Spleen (tissue), 11 donors: ENCODE results near the gene SLC7A4. TPM values are rescaled to one million over a fixed set of nuclear protein-coding genes. Genes with fewer than 3 reads are reported as not detected.
"Not testable (repeated sequence)": the region's sequence is repeated elsewhere in the genome, so short reads cannot be mapped to it uniquely, and the experiment has no call there.

Experiments
- DNase-seq: peaks from one replicate; pipeline ENCODE4 v3.0.0-alpha.2; 2020
- H3K27ac ChIP-seq, 8 donors: fragments of 200-600 bp; sonication (generic) in 7 of 8; 1 replicate in 4 of 8; 2 replicates in 4 of 8; pipeline versions ENCODE4 v1.5.0 to v1.8.0; 2016 to 2021; ENCODE audit warnings: inconsistent platforms in 4 of 8, mild to moderate bottlenecking in 4 of 8, moderate library complexity in 1 of 8
- H3K27me3 ChIP-seq, 7 donors: fragments of 200-600 bp; sonication (generic) in 6 of 7; replicated peaks in 1 of 7; 1 replicate in 4 of 7; 2 replicates in 3 of 7; pipeline versions ENCODE4 v1.5.0 to v1.8.0; 2016 to 2021; ENCODE audit warnings: inconsistent platforms in 3 of 7, mild to moderate bottlenecking in 1 of 7
- H3K36me3 ChIP-seq, 6 donors: fragments of 200-600 bp; sonication (generic) in 5 of 6; 1 replicate in 4 of 6; 2 replicates in 2 of 6; pipeline versions ENCODE4 v1.5.0 to v1.8.0; 2016 to 2021; ENCODE audit warnings: inconsistent platforms in 2 of 6
- H3K4me1 ChIP-seq, 6 donors: fragments of 200-600 bp; sonication (generic) in 5 of 6; 1 replicate in 3 of 6; 2 replicates in 3 of 6; pipeline versions ENCODE4 v1.5.0 to v1.8.0; 2016 to 2021; ENCODE audit warnings: inconsistent platforms in 3 of 6
- H3K4me3 ChIP-seq, 8 donors: fragments of 200-600 bp; sonication (generic) in 7 of 8; 1 replicate in 4 of 8; 2 replicates in 4 of 8; pipeline versions ENCODE4 v1.5.0 to v1.8.0; 2016 to 2021; ENCODE audit warnings: inconsistent platforms in 4 of 8, mild to moderate bottlenecking in 4 of 8, moderate library complexity in 2 of 8
- H3K9me3 ChIP-seq, 8 donors: fragments of 200-600 bp; sonication (generic) in 7 of 8; 1 replicate in 4 of 8; 2 replicates in 4 of 8; pipeline versions ENCODE4 v1.5.0 to v1.8.0; 2016 to 2021; ENCODE audit warnings: inconsistent platforms in 4 of 8
- CTCF ChIP-seq, 11 experiments: fragments of 200-600 bp in 7 of 11; fragments of 450-650 bp in 4 of 11; sonication (generic) in 4 of 11; IDR thresholded peaks in 8 of 11; conservative IDR thresholded peaks in 3 of 11; 1 replicate in 7 of 11; 2 replicates in 4 of 11; pipeline versions ENCODE4 v1.4.0 to v1.8.0; 2016 to 2021; ENCODE audit warnings: antibody characterized with exemption in 11 of 11, inconsistent platforms in 4 of 11, mild to moderate bottlenecking in 1 of 11
- POLR2A ChIP-seq, 3 donors: fragments of 450-650 bp; IDR thresholded peaks; one replicate each; pipeline ENCODE4 v1.5.1; 2017; ENCODE audit warnings: antibody characterized with exemption in 3 of 3, mild to moderate bottlenecking in 1 of 3
- POLR2AphosphoS5 ChIP-seq, 3 donors: sonication (generic); formaldehyde crosslinking; IDR thresholded peaks; one replicate each; pipeline ENCODE4 v1.5.1; 2017; ENCODE audit warnings: antibody characterized with exemption in 3 of 3
- WGBS, 5 donors: extraction: QIAGEN DNeasy Blood & Tissue Kit in 3 of 5; methylation state at CpG; one replicate each; pipeline versions ENCODE4 v1.1.5 to v1.1.7; 2013 to 2018; 5-methylcytosine and 5-hydroxymethylcytosine counted together
- intact Hi-C: fragments of 100-400 bp; cut with DNase I; formaldehyde crosslinking; loops from one replicate; pipeline ENCODE4 v1.15.0; 2023; ENCODE audit warnings: low total_unique reads
- polyA plus RNA-seq, 3 donors: library from polyadenylated mRNA; stranded (reverse); fragments of 200-250 nt; gene quantifications; one replicate each; pipeline ENCODE4 v1.2.1, GENCODE V29; 2013
- total RNA-seq, 7 donors: library from RNA; depleted of rRNA in 3 of 7; stranded (reverse); fragments of >200 nt in 3 of 7; fragmentation: NEBNext Ultra II Directional in 4 of 7; extraction: Animal tissue kit (Norgen Biotek cat#: 25700) in 4 of 7; gene quantifications; one replicate each; pipeline versions ENCODE4 v1.1.0 to v1.2.1, GENCODE V29; 2016 to 2021
- donor health status: healthy with polysubstance abuse.
- donor health status: DM: no; HTN: no; CAD: no; lungs with moderate emphysema.
- donor health status: DM: no; HTN: no; CAD: no.
- donor health status: Bipolar disorder and iron deficiency.
- donor health status: healthy.
- donor health status: DM: no; HTN: no; CAD: no.
- donor health status: DM: yes; HTN: yes; CAD: no.

The SLC7A4 gene
- total and polyA plus RNA-seq, 10 donors = 0.11 to 0.95 (median 0.29) TPM; not detected in 3

DNA sequence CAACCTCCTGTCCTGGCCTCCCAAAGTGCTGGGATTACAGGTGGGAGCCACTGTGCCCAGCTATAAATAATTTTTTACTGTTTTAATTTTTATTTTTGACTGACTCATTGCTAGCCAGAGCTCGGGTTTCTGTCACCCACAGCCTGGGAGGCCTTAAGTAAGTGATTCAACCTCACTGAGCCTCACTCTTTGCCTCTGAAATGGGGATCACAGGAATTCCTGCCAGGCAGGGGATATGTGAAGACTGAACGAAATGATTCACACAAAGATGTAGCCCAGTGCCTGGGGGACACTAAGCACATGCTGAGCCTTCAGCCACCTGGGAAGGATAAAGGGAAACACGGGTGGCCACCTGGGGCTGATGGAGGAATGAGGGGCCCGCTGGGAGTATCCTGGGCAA lies 9.6 kb upstream of the SLC7A4 start:
- Histone ChIP-seq H3K36me3 (no peaks in the 10 kb centered on the region), H3K9me3 (no peaks in the 10 kb centered on the region), H3K27ac (no peak overlapping the region), H3K27me3 (peaks cover 0 to 37% (median 0%) of the 10 kb centered on the region in 7 donors), H3K4me1 (peaks cover 11 to 34% (median 29%) of the 10 kb centered on the region in 6 donors), H3K4me3 (no peak overlapping the region)
- WGBS, 5 donors = 71 to 89% (median 87%) methylated on average over 4 of the region's 4 CpGs
- intact Hi-C loops = no loop called here
- TF ChIP-seq POLR2A (IDR thresholded peaks at IDR 0.05) = no peak
- no peak for TF ChIP-seq CTCF (IDR thresholded peaks at IDR 0.05 in 8 of 11, conservative IDR thresholded peaks at IDR 0.05 in 3 of 11)
- no peak for TF ChIP-seq POLR2AphosphoS5 (IDR thresholded peaks at IDR 0.05)
- DNase-seq = no peak

- intact Hi-C loops, H3K9me3 ChIP-seq, H3K4me3 ChIP-seq, H3K36me3 ChIP-seq: not testable (repeated sequence)
- peak; percentile 6 for DNase-seq
- Histone ChIP-seq H3K27ac (peak overlapping the region in 6 of 8 donors; percentile 20 to 74 (median 62)), H3K27me3 (peaks cover 0 to 15% (median 0%) of the 10 kb centered on the region in 7 donors), H3K4me1 (peaks cover 0 to 13% (median 10%) of the 10 kb centered on the region in 6 donors)
- WGBS, 5 donors = 89 to 93% (median 90%) methylated on average over 5 of the region's 5 CpGs
These were observed 6.8 kb upstream of the SLC7A4 start for GRCh38 chr22:21039158-21039557.

DNA sequence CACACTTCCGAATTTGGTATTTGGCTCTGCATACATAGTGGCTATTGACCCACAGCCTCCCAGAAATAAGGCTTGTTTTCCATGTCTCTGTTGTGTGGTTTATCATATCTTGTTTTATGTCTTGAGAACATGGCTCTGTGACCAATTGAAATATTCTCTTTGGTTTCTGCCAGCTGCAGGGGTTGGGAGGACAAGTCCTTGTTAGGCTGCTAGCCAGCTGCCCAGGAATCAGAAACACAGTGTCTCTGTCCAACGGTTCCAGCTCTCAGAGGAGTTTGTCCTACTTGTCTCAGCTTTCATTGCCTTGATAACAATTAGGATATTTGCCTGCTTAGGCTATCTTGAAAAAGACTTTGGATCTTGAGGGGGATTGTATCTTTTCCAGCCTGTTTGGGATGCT lies 6.0 kb upstream of the SLC7A4 start:
- H3K36me3 ChIP-seq = no peaks in the 10 kb centered on the region
- no peak overlapping the region for H3K4me3 ChIP-seq
- WGBS, 5 donors = 45 to 77% (median 64%) methylated on average over 2 of the region's 2 CpGs
- no peaks in the 10 kb centered on the region for H3K9me3 ChIP-seq
- TF ChIP-seq POLR2A (IDR thresholded peaks at IDR 0.05) = no peak
- no peak for TF ChIP-seq CTCF (IDR thresholded peaks at IDR 0.05 in 8 of 11, conservative IDR thresholded peaks at IDR 0.05 in 3 of 11)
- TF ChIP-seq POLR2AphosphoS5 (IDR thresholded peaks at IDR 0.05) = no peak
- DNase-seq = peak; percentile 27
- intact Hi-C loops = no loop called here
- H3K27ac ChIP-seq = peak overlapping the region in 7 of 8 donors; percentile 20 to 74 (median 59)
- H3K27me3 ChIP-seq = peaks cover 0 to 11% (median 0%) of the 10 kb centered on the region in 7 donors
- peaks cover 0 to 6% (median 2%) of the 10 kb centered on the region in 6 donors for H3K4me1 ChIP-seq

DNA sequence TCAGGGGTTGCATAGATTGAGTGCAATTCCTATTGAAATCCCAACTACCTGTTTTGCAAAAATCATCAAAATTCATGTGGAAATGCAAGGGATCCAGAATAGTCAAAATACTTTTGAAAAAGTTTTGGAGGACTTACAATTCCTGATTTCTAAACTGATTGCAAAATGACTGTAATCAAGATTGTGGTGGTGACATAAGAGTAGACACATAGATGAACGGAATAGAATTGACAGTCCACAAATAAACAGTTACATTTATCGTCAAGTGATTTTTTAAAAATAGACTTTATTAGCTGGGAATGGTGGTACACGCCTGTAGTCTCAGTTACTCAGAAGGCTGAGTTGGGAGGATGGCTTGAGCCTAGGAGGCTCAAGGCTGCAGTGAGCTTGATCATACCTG lies 2.6 kb upstream of the SLC7A4 start:
- Histone ChIP-seq H3K4me3 (no peak overlapping the region), H3K9me3 (no peaks in the 10 kb centered on the region), H3K4me1 (peaks cover 4 to 20% (median 10%) of the 10 kb centered on the region in 6 donors), H3K27me3 (peaks cover 0 to 37% (median 15%) of the 10 kb centered on the region in 7 donors), H3K27ac (no peak overlapping the region), H3K36me3 (no peaks in the 10 kb centered on the region)
- TF ChIP-seq POLR2A (IDR thresholded peaks at IDR 0.05) = no peak
- TF ChIP-seq POLR2AphosphoS5 (IDR thresholded peaks at IDR 0.05) = no peak
- no peak for TF ChIP-seq CTCF (IDR thresholded peaks at IDR 0.05 in 8 of 11, conservative IDR thresholded peaks at IDR 0.05 in 3 of 11)
- 84 to 94% (median 89%) methylated on average over 3 of the region's 3 CpGs for WGBS, 5 donors
- intact Hi-C loops = no loop called here
- no peak for DNase-seq

DNA sequence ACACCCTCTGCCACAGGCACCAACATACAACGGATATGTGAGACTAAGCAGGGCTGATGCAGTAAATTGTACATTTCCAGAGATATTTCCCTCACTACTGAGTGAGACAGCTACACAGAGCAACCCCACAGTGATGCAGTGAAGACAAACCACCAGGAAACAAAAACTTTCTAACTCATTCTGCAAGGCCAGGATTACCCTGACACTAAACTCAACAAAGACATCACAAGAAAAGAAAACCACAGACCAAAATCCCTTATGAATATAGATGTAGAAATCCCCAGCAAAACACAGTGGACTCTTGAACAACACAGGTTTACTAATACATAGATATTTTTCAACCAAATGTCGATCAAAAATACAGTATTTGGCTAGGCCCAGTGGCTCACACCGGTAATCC lies 1.5 kb upstream of the SLC7A4 start:
- intact Hi-C loops = no loop called here
- DNase-seq = no peak
- H3K27ac ChIP-seq = no peak overlapping the region

More for the DNA sequence above, 1.5 kb upstream of the SLC7A4 start:
- no peak overlapping the region for H3K4me3 ChIP-seq
- TF ChIP-seq POLR2AphosphoS5 (IDR thresholded peaks at IDR 0.05) (no peak), POLR2A (IDR thresholded peaks at IDR 0.05) (no peak), CTCF (IDR thresholded peaks at IDR 0.05 in 8 of 11, conservative IDR thresholded peaks at IDR 0.05 in 3 of 11) (no peak)
- H3K27me3 ChIP-seq = peaks cover 0 to 48% (median 15%) of the 10 kb centered on the region in 7 donors
- no peaks in the 10 kb centered on the region for H3K36me3 ChIP-seq
- H3K9me3 ChIP-seq = no peaks in the 10 kb centered on the region
- peaks cover 4 to 20% (median 10%) of the 10 kb centered on the region in 6 donors for H3K4me1 ChIP-seq
- WGBS, 5 donors = 65 to 88% (median 82%) methylated on average over 3 of the region's 3 CpGs
